ENCODE data around the gene BBS9. TPM values are rescaled to one million over a fixed set of nuclear protein-coding genes. Genes with fewer than 3 reads are reported as not detected.

BBS9 gene
- total and polyA plus RNA-seq, 12 donors: 4.1 to 44.0 (median 10.0) TPM

- DNase-seq (no peak), ATAC-seq (no peak)
- H3K4me1 ChIP-seq: no peaks in the 10 kb centered on the region
- no peak for TF ChIP-seq CTCF (IDR thresholded peaks at IDR 0.05)
- no peak overlapping the region for H3K4me3 ChIP-seq
- H3K27ac ChIP-seq: no peak overlapping the region
- no peaks in the 10 kb centered on the region for H3K36me3 ChIP-seq
- no peaks in the 10 kb centered on the region for H3K9me3 ChIP-seq
- no peaks in the 10 kb centered on the region for H3K27me3 ChIP-seq
- intact Hi-C loops (cut with DNase I): no loop called here
- WGBS, 2 donors: 98 to 100% methylated on average over 2 of the region's 2 CpGs
Measured at GRCh38 chr7:33422141-33422540, 292.8 kb downstream of the BBS9 start.

- H3K4me3 ChIP-seq: no peak overlapping the region
- TF ChIP-seq CTCF (IDR thresholded peaks at IDR 0.05): no peak
- DNase-seq (no peak), ATAC-seq (no peak)
- no peaks in the 10 kb centered on the region for H3K9me3 ChIP-seq
- no peaks in the 10 kb centered on the region for H3K4me1 ChIP-seq
- WGBS, 2 donors: 82 to 92% methylated on average over 8 of the region's 8 CpGs
- no peaks in the 10 kb centered on the region for H3K36me3 ChIP-seq
- no peaks in the 10 kb centered on the region for H3K27me3 ChIP-seq
- intact Hi-C loops (cut with DNase I): no loop called here
- no peak overlapping the region for H3K27ac ChIP-seq
Measured at GRCh38 chr7:33422825-33423645, 293.7 kb downstream of the BBS9 start.

- DNase-seq (no peak), ATAC-seq (no peak)
- Histone ChIP-seq H3K36me3 (no peaks in the 10 kb centered on the region), H3K4me3 (no peak overlapping the region), H3K9me3 (no peaks in the 10 kb centered on the region), H3K4me1 (no peaks in the 10 kb centered on the region), H3K27ac (no peak overlapping the region), H3K27me3 (no peaks in the 10 kb centered on the region)
- TF ChIP-seq CTCF (IDR thresholded peaks at IDR 0.05): peak in 6 of 9 donors; percentile 18 to 43 (median 38)
- intact Hi-C loops (cut with DNase I): no loop called here
- 89% methylated on average over 1 of the region's 1 CpG for WGBS, 2 donors
Measured at GRCh38 chr7:33423646-33424020, 294.3 kb downstream of the BBS9 start.

- no peak overlapping the region for H3K4me3 ChIP-seq
- intact Hi-C loops (cut with DNase I): no loop called here
- ATAC-seq: no peak
- H3K27me3 ChIP-seq: no peaks in the 10 kb centered on the region
- H3K9me3 ChIP-seq: no peaks in the 10 kb centered on the region
- WGBS, 2 donors: 91 to 93% methylated on average over 5 of the region's 5 CpGs
- TF ChIP-seq CTCF (IDR thresholded peaks at IDR 0.05): no peak
- no peaks in the 10 kb centered on the region for H3K4me1 ChIP-seq
- no peaks in the 10 kb centered on the region for H3K36me3 ChIP-seq
- no peak for DNase-seq
- H3K27ac ChIP-seq: no peak overlapping the region
Measured at GRCh38 chr7:33425395-33425794, 296.0 kb downstream of the BBS9 start.

All from heart right ventricle (tissue), 16 donors.